Measurements from ENCODE around the gene NFATC1. TPM values are rescaled to one million over a fixed set of nuclear protein-coding genes. Genes with fewer than 3 reads are reported as not detected.
"Not testable (repeated sequence)": the region's sequence is repeated elsewhere in the genome, so short reads cannot be mapped to it uniquely, and the experiment has no call there.

Gene NFATC1
- total and polyA plus RNA-seq, 7 experiments from 2014 or later: 27.1 to 87.2 (median 53.4) TPM

- Mint-ChIP-seq H3K27me3 (no peaks in the 10 kb centered on the region), H3K4me1 (peaks cover 38 to 72% (median 58%) of the 10 kb centered on the region in 7 donors), H3K9me3 (peaks cover 0 to 16% (median 13%) of the 10 kb centered on the region in 11 donors), H3K36me3 (peaks cover 12 to 24% (median 13%) of the 10 kb centered on the region in 5 donors), H3K27ac (peak overlapping the region; percentile 35 to 97 (median 88)), H3K4me3 (peak overlapping the region in 8 of 10 donors; percentile 36 to 70 (median 58))
- Histone ChIP-seq H3K4me3 (ENCODE audit: low read length) (no peak overlapping the region), H3K27ac (ENCODE audit: low read depth, low read length) (peak overlapping the region; percentile 12), H3K4me1 (ENCODE audit: control insufficient read depth in 2 of 2, insufficient read depth in 2 of 2, low read length in 2 of 2) (peaks cover 7 to 42% of the 10 kb centered on the region in 2 donors), H3K27me3 (ENCODE audit: control insufficient read depth in 2 of 2, insufficient read depth in 2 of 2, low read length in 2 of 2) (no peaks in the 10 kb centered on the region), H3K36me3 (ENCODE audit: control insufficient read depth in 2 of 3, insufficient read depth in 3 of 3, low read length in 3 of 3) (no peaks in the 10 kb centered on the region), H3K9me3 (ENCODE audit: control insufficient read depth in 2 of 3, low read length in 3 of 3) (peaks cover 0 to 5% (median 2%) of the 10 kb centered on the region in 3 experiments)
- intact Hi-C loops (cut with micrococcal nuclease): no loop called here
- ChIA-PET POLR2A (interaction anchor here (1.0 kb wide), 1 partner anchor 13 kb away, joined by 4 read pairs; no protein-coding TSS in a partner anchor), CTCF (no interaction called here)
- no peak for ATAC-seq
- peak in 1 of 9 donors; percentile 5 for DNase-seq
Observed at GRCh38 chr18:79504034-79504433, 108.3 kb downstream of the NFATC1 start.

- Mint-ChIP-seq H3K9me3 (peaks cover 0 to 11% (median 8%) of the 10 kb centered on the region in 11 donors), H3K4me3 (peak overlapping the region in 9 of 10 donors; percentile 36 to 85 (median 60))
- H3K4me1 ChIP-seq (ENCODE audit: control insufficient read depth in 2 of 2, insufficient read depth in 2 of 2, low read length in 2 of 2): peaks cover 7 to 42% of the 10 kb centered on the region in 2 donors
Observed at GRCh38 chr18:79504495-79504894, 108.8 kb downstream of the NFATC1 start.

GRCh38 chr18:79505465-79505864 is 109.7 kb downstream of the NFATC1 start:
- intact Hi-C loops (cut with micrococcal nuclease); H3K9me3 Mint-ChIP-seq; H3K27me3 ChIP-seq (ENCODE audit: control insufficient read depth in 2 of 2, insufficient read depth in 2 of 2, low read length in 2 of 2); CTCF ChIA-PET; H3K27ac ChIP-seq (ENCODE audit: low read depth, low read length); H3K9me3 ChIP-seq (ENCODE audit: control insufficient read depth in 2 of 3, low read length in 3 of 3); H3K4me3 ChIP-seq (ENCODE audit: low read length); POLR2A ChIA-PET; H3K27me3 Mint-ChIP-seq; ATAC-seq: not testable (repeated sequence)
- peak in 1 of 9 donors; percentile 3 for DNase-seq
- H3K27ac Mint-ChIP-seq: peak overlapping the region; percentile 55 to 97 (median 95)
- H3K4me1 ChIP-seq (ENCODE audit: control insufficient read depth in 2 of 2, insufficient read depth in 2 of 2, low read length in 2 of 2): peaks cover 7 to 42% of the 10 kb centered on the region in 2 donors
- peak overlapping the region in 7 of 10 donors; percentile 14 to 82 (median 45) for H3K4me3 Mint-ChIP-seq
- peaks cover 1 to 11% (median 10%) of the 10 kb centered on the region in 5 donors for H3K36me3 Mint-ChIP-seq
- H3K4me1 Mint-ChIP-seq: peaks cover 42 to 76% (median 58%) of the 10 kb centered on the region in 7 donors
- peaks cover 0 to 14% (median 0%) of the 10 kb centered on the region in 3 experiments for H3K36me3 ChIP-seq (ENCODE audit: control insufficient read depth in 2 of 3, insufficient read depth in 3 of 3, low read length in 3 of 3)

More at GRCh38 chr18:79504495-79504894, 108.8 kb downstream of the NFATC1 start:
- H3K9me3 ChIP-seq (ENCODE audit: control insufficient read depth in 2 of 3, low read length in 3 of 3); H3K4me3 ChIP-seq (ENCODE audit: low read length); H3K36me3 ChIP-seq (ENCODE audit: control insufficient read depth in 2 of 3, insufficient read depth in 3 of 3, low read length in 3 of 3); CTCF ChIA-PET; intact Hi-C loops (cut with micrococcal nuclease); H3K27me3 Mint-ChIP-seq; POLR2A ChIA-PET; ATAC-seq; H3K27me3 ChIP-seq (ENCODE audit: control insufficient read depth in 2 of 2, insufficient read depth in 2 of 2, low read length in 2 of 2): not testable (repeated sequence)
- peaks cover 38 to 72% (median 57%) of the 10 kb centered on the region in 7 donors for H3K4me1 Mint-ChIP-seq
- peak in 1 of 9 donors; percentile 8 for DNase-seq
- peak overlapping the region; percentile 12 for H3K27ac ChIP-seq (ENCODE audit: low read depth, low read length)
- peaks cover 7 to 19% (median 10%) of the 10 kb centered on the region in 5 donors for H3K36me3 Mint-ChIP-seq
- H3K27ac Mint-ChIP-seq: peak overlapping the region; percentile 35 to 97 (median 88)

- Histone ChIP-seq H3K4me1 (ENCODE audit: control insufficient read depth in 2 of 2, insufficient read depth in 2 of 2, low read length in 2 of 2) (peaks cover 7 to 42% of the 10 kb centered on the region in 2 donors), H3K27ac (ENCODE audit: low read depth, low read length) (peak overlapping the region; percentile 69), H3K27me3 (ENCODE audit: control insufficient read depth in 2 of 2, insufficient read depth in 2 of 2, low read length in 2 of 2) (no peaks in the 10 kb centered on the region), H3K36me3 (ENCODE audit: control insufficient read depth in 2 of 3, insufficient read depth in 3 of 3, low read length in 3 of 3) (peaks cover 0 to 16% (median 0%) of the 10 kb centered on the region in 3 experiments), H3K9me3 (ENCODE audit: control insufficient read depth in 2 of 3, low read length in 3 of 3) (no peaks in the 10 kb centered on the region), H3K4me3 (ENCODE audit: low read length) (peak overlapping the region; percentile 53)
- ATAC-seq: peak; percentile 44
- Mint-ChIP-seq H3K36me3 (peaks cover 0 to 10% (median 8%) of the 10 kb centered on the region in 5 donors), H3K27me3 (no peaks in the 10 kb centered on the region), H3K4me1 (peaks cover 42 to 76% (median 58%) of the 10 kb centered on the region in 7 donors), H3K4me3 (peak overlapping the region; percentile 74 to 86 (median 80)), H3K27ac (peak overlapping the region; percentile 83 to 97 (median 95)), H3K9me3 (no peaks in the 10 kb centered on the region)
- DNase-seq: peak in 7 of 9 donors; percentile 7 to 51 (median 42)
- intact Hi-C loops (cut with micrococcal nuclease): loop anchor here (1.0 kb wide), 3 partner anchors 10 to 17 kb away; no protein-coding TSS in a partner anchor
- ChIA-PET POLR2A (interaction anchor here (0.6 to 4.0 kb wide), 8 partner anchors 10 to 438 kb away, joined by 3 to 33 read pairs (median 8); partner anchors contain the start of gene ATP9B), CTCF (interaction anchor here (1.2 to 2.3 kb wide), 4 partner anchors 10 to 113 kb away, joined by 3 to 16 read pairs (median 6); no protein-coding TSS in a partner anchor)
Observed at GRCh38 chr18:79506191-79507075, 110.7 kb downstream of the NFATC1 start.

GRCh38 chr18:79507076-79507545 is 111.4 kb downstream of the NFATC1 start:
- intact Hi-C loops (cut with micrococcal nuclease): loop anchor here (1.0 kb wide), 3 partner anchors 9 to 16 kb away; no protein-coding TSS in a partner anchor
- H3K27ac ChIP-seq (ENCODE audit: low read depth, low read length): peak overlapping the region; percentile 69
- Mint-ChIP-seq H3K9me3 (no peaks in the 10 kb centered on the region), H3K36me3 (peaks cover 0 to 10% (median 8%) of the 10 kb centered on the region in 5 donors), H3K4me3 (peak overlapping the region; percentile 74 to 86 (median 80)), H3K27me3 (no peaks in the 10 kb centered on the region), H3K27ac (peak overlapping the region; percentile 83 to 97 (median 95)), H3K4me1 (peaks cover 42 to 72% (median 58%) of the 10 kb centered on the region in 7 donors)
- peaks cover 7 to 42% of the 10 kb centered on the region in 2 donors for H3K4me1 ChIP-seq (ENCODE audit: control insufficient read depth in 2 of 2, insufficient read depth in 2 of 2, low read length in 2 of 2)
- peaks cover 0 to 21% (median 0%) of the 10 kb centered on the region in 3 experiments for H3K36me3 ChIP-seq (ENCODE audit: control insufficient read depth in 2 of 3, insufficient read depth in 3 of 3, low read length in 3 of 3)
- H3K9me3 ChIP-seq (ENCODE audit: control insufficient read depth in 2 of 3, low read length in 3 of 3): no peaks in the 10 kb centered on the region
- CTCF ChIA-PET: interaction anchor here (0.9 to 2.3 kb wide), 6 partner anchors 10 to 127 kb away, joined by 3 to 16 read pairs (median 5); no protein-coding TSS in a partner anchor
- POLR2A ChIA-PET: interaction anchor here (1.0 to 4.0 kb wide), 10 partner anchors 10 to 438 kb away, joined by 3 to 33 read pairs (median 5); partner anchors contain the start of gene ATP9B
- no peaks in the 10 kb centered on the region for H3K27me3 ChIP-seq (ENCODE audit: control insufficient read depth in 2 of 2, insufficient read depth in 2 of 2, low read length in 2 of 2)
- ATAC-seq (peak; percentile 63), DNase-seq (peak in 7 of 9 donors; percentile 22 to 51 (median 47))
- H3K4me3 ChIP-seq (ENCODE audit: low read length): peak overlapping the region; percentile 53
